HCT116 (cell line): ENCODE measurements around the gene ADGRV1. TPM values are rescaled to one million over a fixed set of nuclear protein-coding genes. Genes with fewer than 3 reads are reported as not detected.

Source experiments
- ATAC-seq: fragments of 200-7000 bp; cut with Tn5 transposase; 2 replicates; pipeline ENCODE4 v1.9.1; 2020; ENCODE audit warnings: mild to moderate bottlenecking, moderate library complexity
- BruUV-seq: library from RNA; stranded (reverse); fragments of 400-500 nt; replicated peaks from 2 replicates; lab custom pipeline; 2021; lab: Mats Ljungman, UMichigan
- CTCF ChIA-PET: fragments of 300-600 bp; sonication (Branson Sonifier 250); formaldehyde crosslinking; loops from one replicate; lab custom pipeline; 2021; ENCODE audit warnings: antibody characterized with exemption; lab: Charles Lee
- POLR2A ChIA-PET: fragments of 300-600, 350-600 bp; sonication (Branson Sonifier 250); formaldehyde crosslinking; loops from one replicate; lab custom pipeline; 2021; ENCODE audit warnings: antibody characterized with exemption; lab: Charles Lee
- RAD21 ChIA-PET, 2 experiments: fragments of 300-600 bp; sonication (Branson Sonifier 250); formaldehyde crosslinking; loops; one replicate each; lab custom pipeline; 2023; ENCODE audit warnings: low total read pairs in 2 of 2; ENCODE audit not compliant: uncharacterized antibody in 2 of 2, unreplicated experiment in 2 of 2, low non-redundant PET in 1 of 2; lab: Charles Lee
- DNase-seq: peaks from one replicate; pipeline ENCODE4 v3.0.0-alpha.2; 2010; ENCODE audit warnings: low read depth, low spot score
- H2AFZ ChIP-seq: fragments of 200-600 bp; shearing (Covaris generic), sonication (generic); 2 replicates; pipeline ENCODE4 v1.6.1; 2017; ENCODE audit warnings: low read depth, mixed run types, mixed read lengths, antibody characterized with exemption, low read length; ENCODE audit not compliant: poor library complexity, severe bottlenecking
- H3K27ac ChIP-seq: 2 replicates; pipeline ENCODE4 v1.5.1; 2012; ENCODE audit warnings: low read depth, low read length
- H3K27me3 ChIP-seq: fragments of 200-600 bp; sonication (generic); 2 replicates; pipeline ENCODE4 v1.6.1; 2016; ENCODE audit warnings: mixed run types, low read length, mixed read lengths; ENCODE audit not compliant: insufficient read depth
- H3K36me3 ChIP-seq, 2 experiments: fragments of 200-500 bp in 1 of 2; fragments of 200-600 bp in 1 of 2; sonication (Bioruptor generic) in 1 of 2; sonication (generic) in 1 of 2; 2 replicates each; pipeline versions ENCODE4 v1.5.1 to v1.6.1; 2014 to 2016; ENCODE audit warnings: low read length in 2 of 2, inconsistent platforms in 1 of 2, mixed read lengths in 1 of 2, mixed run types in 1 of 2; ENCODE audit not compliant: insufficient read depth in 2 of 2, control insufficient read depth in 1 of 2
- H3K4me1 ChIP-seq, 2 experiments: fragments of 200-600 bp in 1 of 2; sonication (generic) in 1 of 2; 2 replicates each; pipeline versions ENCODE4 v1.5.1 to v1.6.1; 2012 to 2017; ENCODE audit warnings: low read length in 2 of 2, inconsistent platforms in 1 of 2, mild to moderate bottlenecking in 1 of 2, mixed read lengths in 1 of 2, mixed run types in 1 of 2, moderate library complexity in 1 of 2; ENCODE audit not compliant: insufficient read depth in 2 of 2, control insufficient read depth in 1 of 2
- H3K4me2 ChIP-seq: fragments of 200-600 bp; sonication (generic); 2 replicates; pipeline ENCODE4 v1.6.1; 2017; ENCODE audit warnings: mixed run types, low read length, mixed read lengths
- H3K4me3 ChIP-seq, 2 experiments: fragments of 200-600 bp in 1 of 2; sonication (generic) in 1 of 2; replicated peaks in 1 of 2; 2 replicates each; pipeline ENCODE4 v1.5.1; 2011 to 2016; ENCODE audit warnings: low read length in 2 of 2, control low read depth in 1 of 2, low read depth in 1 of 2, mild to moderate bottlenecking in 1 of 2, mixed read lengths in 1 of 2, mixed run types in 1 of 2
- H3K79me2 ChIP-seq: fragments of 200-600 bp; sonication (generic); 2 replicates; pipeline ENCODE4 v1.6.1; 2017; ENCODE audit warnings: mild to moderate bottlenecking, mixed run types, low read length, moderate library complexity, mixed read lengths; ENCODE audit not compliant: insufficient read depth
- H3K9ac ChIP-seq: fragments of 200-600 bp; sonication (generic); 2 replicates; pipeline ENCODE4 v1.6.1; 2016; ENCODE audit warnings: low read length, mixed read lengths
- H3K9me2 ChIP-seq: fragments of 200-600 bp; sonication (generic), shearing (Covaris generic); 2 replicates; pipeline ENCODE4 v1.6.1; 2017; ENCODE audit warnings: mixed run types, mild to moderate bottlenecking, moderate library complexity; ENCODE audit not compliant: insufficient read depth
- H3K9me3 ChIP-seq, 2 experiments: fragments of 200-500 bp in 1 of 2; fragments of 200-600 bp in 1 of 2; sonication (Bioruptor generic) in 1 of 2; sonication (generic) in 1 of 2; 2 replicates each; pipeline ENCODE4 v1.6.1; 2014 to 2017; ENCODE audit warnings: low read length in 2 of 2, mixed read lengths in 2 of 2, inconsistent platforms in 1 of 2, low read depth in 1 of 2, mild to moderate bottlenecking in 1 of 2, mixed run types in 1 of 2, moderate library complexity in 1 of 2; ENCODE audit not compliant: control insufficient read depth in 1 of 2, insufficient read depth in 1 of 2
- H4K20me1 ChIP-seq: fragments of 200-600 bp; sonication (generic), shearing (Covaris generic); 2 replicates; pipeline ENCODE4 v1.6.1; 2017; ENCODE audit warnings: mixed run types, mild to moderate bottlenecking, moderate library complexity; ENCODE audit not compliant: insufficient read depth
- CBX3 ChIP-seq: IDR thresholded peaks from 2 replicates; pipeline ENCODE4 v1.6.1; 2012; ENCODE audit warnings: low read depth
- CEBPB ChIP-seq: IDR thresholded peaks from 2 replicates; pipeline ENCODE4 v1.6.1; 2012; ENCODE audit warnings: low read depth
- CTCF ChIP-seq, 3 experiments: fragments of 200-600 bp in 1 of 3; sonication (generic) in 1 of 3; IDR thresholded peaks in 2 of 3; conservative IDR thresholded peaks in 1 of 3; 2 replicates each; pipeline ENCODE4 v1.5.1; 2012 to 2017; ENCODE audit warnings: low read depth in 2 of 3, low read length in 2 of 3, antibody characterized with exemption in 1 of 3, borderline replicate concordance in 1 of 3, control low read depth in 1 of 3, mild to moderate bottlenecking in 1 of 3, mixed read lengths in 1 of 3, mixed run types in 1 of 3, moderate library complexity in 1 of 3; ENCODE audit not compliant: insufficient read depth in 1 of 3
- ELF1 ChIP-seq: IDR thresholded peaks from 2 replicates; pipeline ENCODE4 v1.6.1; 2012; ENCODE audit warnings: low read depth, borderline replicate concordance
- EZH2 ChIP-seq: fragments of 200-600 bp; sonication (generic); IDR thresholded peaks from 2 replicates; pipeline ENCODE4 v1.6.1; 2017; ENCODE audit warnings: antibody characterized with exemption, mixed run types
- FOSL1 ChIP-seq: IDR thresholded peaks from 2 replicates; pipeline ENCODE4 v1.6.1; 2012; ENCODE audit warnings: low read depth
- POLR2A ChIP-seq: IDR thresholded peaks from 2 replicates; pipeline ENCODE4 v1.7.0; 2011; ENCODE audit warnings: borderline replicate concordance; ENCODE audit not compliant: insufficient read depth, insufficient read length; ENCODE audit errors: extremely low read depth
- POLR2AphosphoS5 ChIP-seq: IDR thresholded peaks from 2 replicates; pipeline ENCODE4 v1.6.1; 2011; ENCODE audit warnings: mild to moderate bottlenecking, low read depth, low read length, moderate library complexity
- RAD21 ChIP-seq: IDR thresholded peaks from 2 replicates; pipeline ENCODE4 v1.6.1; 2012; ENCODE audit warnings: low read depth, mild to moderate bottlenecking
- SIN3A ChIP-seq: IDR thresholded peaks from 2 replicates; pipeline ENCODE4 v1.6.1; 2012; ENCODE audit warnings: low read depth
- SRF ChIP-seq: IDR thresholded peaks from 2 replicates; pipeline ENCODE4 v1.6.1; 2012; ENCODE audit warnings: low read depth
- TCF7L2 ChIP-seq: IDR thresholded peaks from 2 replicates; pipeline ENCODE4 v1.7.0; 2011; ENCODE audit warnings: borderline replicate concordance, inconsistent platforms; ENCODE audit not compliant: insufficient read depth, insufficient read length; ENCODE audit errors: extremely low read depth
- ZBTB33 ChIP-seq: IDR thresholded peaks from 2 replicates; pipeline ENCODE4 v1.6.1; 2011; ENCODE audit warnings: mild to moderate bottlenecking, low read length, moderate library complexity; ENCODE audit not compliant: insufficient replicate concordance; ENCODE audit errors: extremely low read depth
- ZFX ChIP-seq: fragments of 450-650 bp; IDR thresholded peaks from 2 replicates; pipeline ENCODE4 v1.6.1; 2017
- ZNF274 ChIP-seq: fragments of 200-500 bp; sonication (Bioruptor generic); IDR thresholded peaks from 2 replicates; pipeline ENCODE4 v1.6.1; 2014; ENCODE audit warnings: mild to moderate bottlenecking, low read depth, low read length, inconsistent platforms
- intact Hi-C: fragments of 100-400 bp; cut with micrococcal nuclease; formaldehyde crosslinking; loops from 2 replicates; pipeline ENCODE4 v1.10.0; 2022
- total RNA-seq: library from RNA; stranded (reverse); gene quantifications from one replicate; pipeline ENCODE4 v1.2.1, GENCODE V29; 2021; ENCODE audit not compliant: unreplicated experiment
- TF ChIP-seq, protein P1 (sequence below): IDR thresholded peaks from 2 replicates; pipeline ENCODE4 v1.6.1; 2012; ENCODE audit warnings: low read depth

ADGRV1 gene
- total RNA-seq, 1 experiment from 2014 or later: 6.0 TPM

DNA sequence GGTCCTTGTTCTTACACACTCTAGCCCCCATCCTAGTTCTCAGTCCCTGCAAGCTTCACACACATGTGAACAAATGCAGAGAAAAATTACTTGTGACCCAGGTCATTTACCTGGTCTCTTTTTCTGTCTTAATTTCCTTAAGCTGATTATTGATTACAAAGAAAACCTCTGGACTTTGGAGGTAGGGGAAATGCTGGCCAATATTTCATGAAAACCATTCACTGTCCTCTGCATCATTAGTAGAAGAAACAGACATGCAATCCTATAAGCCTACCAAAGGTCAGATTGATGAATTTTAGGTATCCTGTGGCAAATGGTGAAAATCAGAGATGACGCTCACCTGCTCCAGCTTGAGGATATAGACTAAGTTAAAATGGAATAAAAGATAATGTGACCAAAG is 457.7 kb downstream of the ADGRV1 start:
- ChIA-PET RAD21 (no interaction called here), POLR2A (no interaction called here), CTCF (no interaction called here)
- Histone ChIP-seq H3K27ac (no peak overlapping the region), H3K9me2 (no peaks in the 10 kb centered on the region), H2AFZ (no peak overlapping the region), H3K79me2 (no peaks in the 10 kb centered on the region), H3K36me3 (no peaks in the 10 kb centered on the region), H3K9me3 (0 out of 4 replicates have a peak, but pooled peaks cover 0 to 4% of the 10 kb centered on the region in 2 experiments), H3K4me1 (no peaks in the 10 kb centered on the region), H3K4me3 (no peak overlapping the region), H3K27me3 (no peaks in the 10 kb centered on the region), H4K20me1 (no peaks in the 10 kb centered on the region), H3K4me2 (no peak overlapping the region), H3K9ac (no peak overlapping the region)
- ATAC-seq (no peak), DNase-seq (no peak)
- no TSS peak for BruUV-seq
- TF ChIP-seq, protein P1, sequence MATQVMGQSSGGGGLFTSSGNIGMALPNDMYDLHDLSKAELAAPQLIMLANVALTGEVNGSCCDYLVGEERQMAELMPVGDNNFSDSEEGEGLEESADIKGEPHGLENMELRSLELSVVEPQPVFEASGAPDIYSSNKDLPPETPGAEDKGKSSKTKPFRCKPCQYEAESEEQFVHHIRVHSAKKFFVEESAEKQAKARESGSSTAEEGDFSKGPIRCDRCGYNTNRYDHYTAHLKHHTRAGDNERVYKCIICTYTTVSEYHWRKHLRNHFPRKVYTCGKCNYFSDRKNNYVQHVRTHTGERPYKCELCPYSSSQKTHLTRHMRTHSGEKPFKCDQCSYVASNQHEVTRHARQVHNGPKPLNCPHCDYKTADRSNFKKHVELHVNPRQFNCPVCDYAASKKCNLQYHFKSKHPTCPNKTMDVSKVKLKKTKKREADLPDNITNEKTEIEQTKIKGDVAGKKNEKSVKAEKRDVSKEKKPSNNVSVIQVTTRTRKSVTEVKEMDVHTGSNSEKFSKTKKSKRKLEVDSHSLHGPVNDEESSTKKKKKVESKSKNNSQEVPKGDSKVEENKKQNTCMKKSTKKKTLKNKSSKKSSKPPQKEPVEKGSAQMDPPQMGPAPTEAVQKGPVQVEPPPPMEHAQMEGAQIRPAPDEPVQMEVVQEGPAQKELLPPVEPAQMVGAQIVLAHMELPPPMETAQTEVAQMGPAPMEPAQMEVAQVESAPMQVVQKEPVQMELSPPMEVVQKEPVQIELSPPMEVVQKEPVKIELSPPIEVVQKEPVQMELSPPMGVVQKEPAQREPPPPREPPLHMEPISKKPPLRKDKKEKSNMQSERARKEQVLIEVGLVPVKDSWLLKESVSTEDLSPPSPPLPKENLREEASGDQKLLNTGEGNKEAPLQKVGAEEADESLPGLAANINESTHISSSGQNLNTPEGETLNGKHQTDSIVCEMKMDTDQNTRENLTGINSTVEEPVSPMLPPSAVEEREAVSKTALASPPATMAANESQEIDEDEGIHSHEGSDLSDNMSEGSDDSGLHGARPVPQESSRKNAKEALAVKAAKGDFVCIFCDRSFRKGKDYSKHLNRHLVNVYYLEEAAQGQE: no peak
- TF ChIP-seq ZFX: no peak
- TF ChIP-seq EZH2: no peak
- no peak for TF ChIP-seq SIN3A
- TF ChIP-seq FOSL1: no peak
- no peak for TF ChIP-seq CTCF (IDR thresholded peaks at IDR 0.05 in 2 of 3, conservative IDR thresholded peaks at IDR 0.05 in 1 of 3; ENCODE audit: borderline replicate concordance in 1 of 3, insufficient read depth in 1 of 3, low read depth in 2 of 3, low read length in 2 of 3)
- no peak for TF ChIP-seq ZBTB33
- TF ChIP-seq ELF1: no peak
- no peak for TF ChIP-seq CEBPB
- TF ChIP-seq TCF7L2: no peak
- no peak for TF ChIP-seq CBX3
- no peak for TF ChIP-seq RAD21
- no peak for TF ChIP-seq POLR2AphosphoS5
- no peak for TF ChIP-seq SRF
- TF ChIP-seq ZNF274: no peak
- no peak for TF ChIP-seq POLR2A
- intact Hi-C loops: no loop called here
